ENCODE measurements around the gene HEXIM1.

GRCh38 chr17:45110676-45111611, 37.3 kb upstream of the HEXIM1 start:
- TF ChIP-seq EZH2 (IDR thresholded peaks at IDR 0.05) (no peak), POLR2AphosphoS5 (IDR thresholded peaks at IDR 0.05; ENCODE audit: borderline replicate concordance, low read depth, low read length) (no peak; the same call in 1 of the 2 replicates), FOXP2 (optimal IDR thresholded peaks at IDR 0.05; ENCODE audit: control extremely low read depth, extremely low read length, insufficient read depth) (no peak)
